Calu3 (cell line): ENCODE measurements around the gene QPCTL. TPM values are rescaled to one million over a fixed set of nuclear protein-coding genes. Genes with fewer than 3 reads are reported as not detected.

Experiments
- BruUV-seq: library from RNA; stranded (reverse); fragments of 400-500 nt; replicated peaks from 2 replicates; lab custom pipeline; 2021; lab: Mats Ljungman, UMichigan
- CTCF ChIA-PET: fragments of 300-600 bp; sonication (Branson Sonifier 250); formaldehyde crosslinking; loops from one replicate; lab custom pipeline; 2022; ENCODE audit warnings: antibody characterized with exemption; lab: Charles Lee
- DNase-seq: peaks from one replicate; pipeline ENCODE4 v3.0.0; 2022
- H3K27ac Mint-ChIP-seq: one replicate; pipeline ENCODE4 v1.8.0; 2022; ENCODE audit warnings: mixed read lengths; ENCODE audit not compliant: unreplicated experiment
- H3K27me3 Mint-ChIP-seq: one replicate; pipeline ENCODE4 v1.8.0; 2022; ENCODE audit warnings: mixed read lengths; ENCODE audit not compliant: unreplicated experiment
- H3K36me3 Mint-ChIP-seq: one replicate; pipeline ENCODE4 v1.8.0; 2022; ENCODE audit warnings: mild to moderate bottlenecking, moderate library complexity, mixed read lengths; ENCODE audit not compliant: insufficient read depth, unreplicated experiment
- H3K4me1 Mint-ChIP-seq: one replicate; pipeline ENCODE4 v1.8.0; 2022; ENCODE audit warnings: mild to moderate bottlenecking, low read depth, mixed read lengths; ENCODE audit not compliant: unreplicated experiment
- H3K4me3 Mint-ChIP-seq: one replicate; pipeline ENCODE4 v1.8.0; 2022; ENCODE audit warnings: mild to moderate bottlenecking, low read depth, moderate library complexity, mixed read lengths; ENCODE audit not compliant: unreplicated experiment
- H3K9me3 Mint-ChIP-seq: one replicate; pipeline ENCODE4 v1.8.0; 2022; ENCODE audit warnings: low read depth, mixed read lengths; ENCODE audit not compliant: unreplicated experiment
- intact Hi-C: fragments of 100-400 bp; cut with micrococcal nuclease; formaldehyde crosslinking; loops from one replicate; pipeline ENCODE4 v1.10.0; 2022; ENCODE audit not compliant: unreplicated experiment
- total RNA-seq: library from RNA; stranded (reverse); gene quantifications from 2 replicates; pipeline ENCODE4 v1.2.3, GENCODE V29; 2022
- TF ChIP-seq, protein P1 (sequence below): fragments of 200-600 bp; IDR thresholded peaks from one replicate; pipeline ENCODE4 v1.8.0; 2022; ENCODE audit warnings: antibody characterized with exemption; ENCODE audit not compliant: unreplicated experiment

The QPCTL gene
- total RNA-seq, 1 experiment from 2014 or later, result 20.4 TPM

- TF ChIP-seq, protein P1, sequence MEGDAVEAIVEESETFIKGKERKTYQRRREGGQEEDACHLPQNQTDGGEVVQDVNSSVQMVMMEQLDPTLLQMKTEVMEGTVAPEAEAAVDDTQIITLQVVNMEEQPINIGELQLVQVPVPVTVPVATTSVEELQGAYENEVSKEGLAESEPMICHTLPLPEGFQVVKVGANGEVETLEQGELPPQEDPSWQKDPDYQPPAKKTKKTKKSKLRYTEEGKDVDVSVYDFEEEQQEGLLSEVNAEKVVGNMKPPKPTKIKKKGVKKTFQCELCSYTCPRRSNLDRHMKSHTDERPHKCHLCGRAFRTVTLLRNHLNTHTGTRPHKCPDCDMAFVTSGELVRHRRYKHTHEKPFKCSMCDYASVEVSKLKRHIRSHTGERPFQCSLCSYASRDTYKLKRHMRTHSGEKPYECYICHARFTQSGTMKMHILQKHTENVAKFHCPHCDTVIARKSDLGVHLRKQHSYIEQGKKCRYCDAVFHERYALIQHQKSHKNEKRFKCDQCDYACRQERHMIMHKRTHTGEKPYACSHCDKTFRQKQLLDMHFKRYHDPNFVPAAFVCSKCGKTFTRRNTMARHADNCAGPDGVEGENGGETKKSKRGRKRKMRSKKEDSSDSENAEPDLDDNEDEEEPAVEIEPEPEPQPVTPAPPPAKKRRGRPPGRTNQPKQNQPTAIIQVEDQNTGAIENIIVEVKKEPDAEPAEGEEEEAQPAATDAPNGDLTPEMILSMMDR, result no peak
- Mint-ChIP-seq H3K4me1 (peaks cover 45% of the 10 kb centered on the region), H3K4me3 (peak overlapping the region; percentile 73), H3K36me3 (peaks cover 48% of the 10 kb centered on the region), H3K27ac (peak overlapping the region; percentile 70), H3K9me3 (peaks cover 7% of the 10 kb centered on the region), H3K27me3 (peaks cover 15% of the 10 kb centered on the region)
- intact Hi-C loops, result no loop called here
- CTCF ChIA-PET, result interaction anchor here (0.6 to 1.3 kb wide), 10 partner anchors 14 to 1352 kb away, joined by 3 to 9 read pairs (median 4); partner anchors contain the start of gene QPCTL
- no TSS peak for BruUV-seq
- DNase-seq, result no peak
These were observed 47.3 kb upstream of the QPCTL start for GRCh38 chr19:45645068-45645630.

GRCh38 chr19:45645631-45646344 lies 46.7 kb upstream of the QPCTL start:
- intact Hi-C loops, result no loop called here
- H3K27ac Mint-ChIP-seq, result peak overlapping the region; percentile 70
- CTCF ChIA-PET, result interaction anchor here (0.5 to 1.3 kb wide), 13 partner anchors 15 to 1628 kb away, joined by 3 to 9 read pairs (median 4); partner anchors contain the start of gene QPCTL

GRCh38 chr19:45646345-45646698 lies 46.1 kb upstream of the QPCTL start:
- peaks cover 39% of the 10 kb centered on the region for H3K36me3 Mint-ChIP-seq
- CTCF ChIA-PET, result interaction anchor here (0.5 to 1.3 kb wide), 11 partner anchors 16 to 1628 kb away, joined by 3 to 8 read pairs (median 3); partner anchors contain the start of gene QPCTL
- H3K9me3 Mint-ChIP-seq, result peaks cover under 1% of the 10 kb centered on the region
- TF ChIP-seq, protein P1, result no peak
- H3K27me3 Mint-ChIP-seq, result peaks cover 15% of the 10 kb centered on the region
- DNase-seq, result no peak
- peak overlapping the region; percentile 73 for H3K4me3 Mint-ChIP-seq
- no TSS peak for BruUV-seq
- H3K4me1 Mint-ChIP-seq, result peaks cover 34% of the 10 kb centered on the region
- H3K27ac Mint-ChIP-seq, result peak overlapping the region; percentile 70
- intact Hi-C loops, result no loop called here

More at GRCh38 chr19:45645631-45646344, 46.7 kb upstream of the QPCTL start:
- TF ChIP-seq, protein P1, result no peak
- no TSS peak for BruUV-seq
- peak; percentile 87 for DNase-seq
- Mint-ChIP-seq H3K4me1 (peaks cover 39% of the 10 kb centered on the region), H3K9me3 (peaks cover 6% of the 10 kb centered on the region), H3K27me3 (peaks cover 15% of the 10 kb centered on the region), H3K4me3 (peak overlapping the region; percentile 73), H3K36me3 (peaks cover 44% of the 10 kb centered on the region)

- peaks cover 6% of the 10 kb centered on the region for H3K36me3 Mint-ChIP-seq
- no peak for DNase-seq
- intact Hi-C loops, result no loop called here
- no TSS peak for BruUV-seq
- TF ChIP-seq, protein P1, result no peak
- no peak overlapping the region for H3K27ac Mint-ChIP-seq
- no peak overlapping the region for H3K4me3 Mint-ChIP-seq
- H3K4me1 Mint-ChIP-seq, result peaks cover 9% of the 10 kb centered on the region
- no peaks in the 10 kb centered on the region for H3K27me3 Mint-ChIP-seq
- CTCF ChIA-PET, result interaction anchor here (1.2 kb wide), 1 partner anchor 9 kb away, joined by 5 read pairs; no protein-coding TSS in a partner anchor
- no peaks in the 10 kb centered on the region for H3K9me3 Mint-ChIP-seq
These were observed 41.7 kb upstream of the QPCTL start for GRCh38 chr19:45650722-45651121.
